ENCODE data around the gene ZBTB7C.

ZBTB7C gene

DNA sequence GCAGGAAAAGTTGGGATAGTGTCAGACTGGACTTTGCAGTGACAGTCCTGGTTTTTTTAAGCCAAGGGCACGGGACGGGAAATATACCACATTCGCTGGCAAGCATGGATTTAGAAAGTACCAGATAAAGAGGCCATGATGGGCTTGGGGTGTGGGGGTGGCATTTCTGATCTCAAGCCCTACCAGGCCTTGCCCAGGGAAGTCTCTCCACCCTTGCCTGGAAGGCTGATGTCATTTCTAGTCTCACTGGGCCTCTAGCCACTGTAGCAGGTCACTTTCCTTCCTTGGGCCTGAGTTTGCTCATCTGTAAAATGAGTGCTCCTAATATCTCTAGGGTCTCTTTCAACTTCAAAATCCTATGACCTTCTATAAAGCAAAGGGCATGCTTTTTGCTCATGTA, 1.8 kb downstream of the ZBTB7C start:
- DNase-seq (ENCODE audit: low read depth) = no peak
- H3K4me3 ChIP-seq (ENCODE audit: low read depth, low read length) = no peak overlapping the region
- TF ChIP-seq, protein P1, sequence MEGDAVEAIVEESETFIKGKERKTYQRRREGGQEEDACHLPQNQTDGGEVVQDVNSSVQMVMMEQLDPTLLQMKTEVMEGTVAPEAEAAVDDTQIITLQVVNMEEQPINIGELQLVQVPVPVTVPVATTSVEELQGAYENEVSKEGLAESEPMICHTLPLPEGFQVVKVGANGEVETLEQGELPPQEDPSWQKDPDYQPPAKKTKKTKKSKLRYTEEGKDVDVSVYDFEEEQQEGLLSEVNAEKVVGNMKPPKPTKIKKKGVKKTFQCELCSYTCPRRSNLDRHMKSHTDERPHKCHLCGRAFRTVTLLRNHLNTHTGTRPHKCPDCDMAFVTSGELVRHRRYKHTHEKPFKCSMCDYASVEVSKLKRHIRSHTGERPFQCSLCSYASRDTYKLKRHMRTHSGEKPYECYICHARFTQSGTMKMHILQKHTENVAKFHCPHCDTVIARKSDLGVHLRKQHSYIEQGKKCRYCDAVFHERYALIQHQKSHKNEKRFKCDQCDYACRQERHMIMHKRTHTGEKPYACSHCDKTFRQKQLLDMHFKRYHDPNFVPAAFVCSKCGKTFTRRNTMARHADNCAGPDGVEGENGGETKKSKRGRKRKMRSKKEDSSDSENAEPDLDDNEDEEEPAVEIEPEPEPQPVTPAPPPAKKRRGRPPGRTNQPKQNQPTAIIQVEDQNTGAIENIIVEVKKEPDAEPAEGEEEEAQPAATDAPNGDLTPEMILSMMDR (IDR thresholded peaks at IDR 0.05; ENCODE audit: control insufficient read depth, extremely low read depth, insufficient read depth) = no peak

DNA sequence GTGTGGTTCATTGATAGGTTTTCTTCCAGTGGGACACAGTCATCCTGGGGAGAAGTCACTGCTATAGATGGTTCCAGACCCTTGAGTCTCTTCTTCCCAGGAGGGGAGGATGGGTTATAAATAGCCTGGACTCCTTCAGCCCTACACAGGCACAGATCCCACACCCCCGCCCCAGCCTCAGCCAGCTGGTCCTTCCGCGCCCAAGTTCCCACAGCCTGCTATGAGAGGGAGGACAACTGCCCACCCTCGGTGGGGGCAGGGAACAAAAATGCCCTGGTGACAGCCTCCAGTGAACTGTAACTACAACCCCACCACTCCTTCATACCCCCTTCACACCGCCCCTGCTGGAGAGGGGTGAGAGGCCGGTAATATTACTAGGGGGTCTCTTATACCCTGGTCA, 3.2 kb downstream of the ZBTB7C start:
- no peak for DNase-seq (ENCODE audit: low read depth)
- TF ChIP-seq, protein P1 (IDR thresholded peaks at IDR 0.05; ENCODE audit: control insufficient read depth, extremely low read depth, insufficient read depth) = no peak
- H3K4me3 ChIP-seq (ENCODE audit: low read depth, low read length) = no peak overlapping the region

DNA sequence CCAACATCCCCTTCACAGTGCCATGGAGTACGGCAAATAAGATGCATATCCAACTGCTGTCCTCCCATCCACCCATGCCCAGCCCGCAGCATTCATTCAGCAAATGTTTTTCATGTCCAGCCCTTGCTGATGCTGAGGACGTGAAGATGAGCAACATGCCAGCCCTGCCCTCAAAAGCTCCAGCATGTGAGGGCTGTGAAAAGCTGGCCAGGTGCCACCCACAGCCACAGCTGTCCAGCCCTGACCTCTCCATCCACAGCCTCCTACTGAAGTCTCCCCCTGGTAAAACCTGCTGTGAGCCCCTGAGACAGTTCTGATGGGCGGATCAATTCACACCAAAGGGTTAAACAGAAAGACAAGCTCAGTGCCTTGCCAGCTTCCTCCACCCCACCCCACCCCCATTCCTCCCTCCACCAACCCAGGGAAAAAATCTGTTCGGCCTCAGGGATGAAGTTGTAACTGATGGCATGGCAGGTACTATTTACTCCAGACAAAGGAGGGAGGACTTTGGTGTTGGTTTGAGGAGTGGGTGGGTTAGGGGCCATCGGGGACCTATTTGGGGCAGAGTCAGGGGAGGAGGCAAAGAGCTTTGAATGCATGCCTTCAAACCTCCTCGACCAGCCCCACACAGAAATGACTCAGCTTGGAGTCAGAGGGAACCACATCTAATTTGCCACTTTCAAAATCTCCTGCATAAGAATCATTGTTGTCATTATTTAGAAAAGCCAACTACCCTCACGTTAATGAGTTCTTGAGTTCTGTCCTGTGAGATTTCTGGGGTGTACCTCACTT, 4.3 kb downstream of the ZBTB7C start:
- no peak for DNase-seq (ENCODE audit: low read depth)
- no peak overlapping the region for H3K4me3 ChIP-seq (ENCODE audit: low read depth, low read length)
- TF ChIP-seq, protein P1 (IDR thresholded peaks at IDR 0.05; ENCODE audit: control insufficient read depth, extremely low read depth, insufficient read depth) = no peak

DNA sequence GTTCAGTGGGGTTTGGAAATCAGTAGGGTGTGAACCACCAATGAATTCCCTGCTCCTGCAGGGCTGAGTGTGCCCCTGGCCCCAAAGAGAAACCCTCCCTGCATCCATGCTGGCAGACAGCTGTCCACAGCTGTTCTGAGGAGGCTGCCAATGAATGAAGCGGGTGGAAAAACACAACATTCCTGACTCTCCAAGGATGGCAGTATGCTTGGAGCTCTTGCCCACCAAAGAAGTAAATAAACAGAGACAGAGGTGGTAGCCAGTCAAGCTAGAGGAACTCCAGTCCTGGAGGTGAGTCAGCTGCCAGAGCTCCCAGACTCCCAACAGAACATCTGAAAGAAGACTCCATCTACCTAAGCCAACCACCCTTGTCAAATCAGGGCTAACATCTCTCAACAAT, 6.2 kb downstream of the ZBTB7C start:
- no peak for DNase-seq (ENCODE audit: low read depth)

DNA sequence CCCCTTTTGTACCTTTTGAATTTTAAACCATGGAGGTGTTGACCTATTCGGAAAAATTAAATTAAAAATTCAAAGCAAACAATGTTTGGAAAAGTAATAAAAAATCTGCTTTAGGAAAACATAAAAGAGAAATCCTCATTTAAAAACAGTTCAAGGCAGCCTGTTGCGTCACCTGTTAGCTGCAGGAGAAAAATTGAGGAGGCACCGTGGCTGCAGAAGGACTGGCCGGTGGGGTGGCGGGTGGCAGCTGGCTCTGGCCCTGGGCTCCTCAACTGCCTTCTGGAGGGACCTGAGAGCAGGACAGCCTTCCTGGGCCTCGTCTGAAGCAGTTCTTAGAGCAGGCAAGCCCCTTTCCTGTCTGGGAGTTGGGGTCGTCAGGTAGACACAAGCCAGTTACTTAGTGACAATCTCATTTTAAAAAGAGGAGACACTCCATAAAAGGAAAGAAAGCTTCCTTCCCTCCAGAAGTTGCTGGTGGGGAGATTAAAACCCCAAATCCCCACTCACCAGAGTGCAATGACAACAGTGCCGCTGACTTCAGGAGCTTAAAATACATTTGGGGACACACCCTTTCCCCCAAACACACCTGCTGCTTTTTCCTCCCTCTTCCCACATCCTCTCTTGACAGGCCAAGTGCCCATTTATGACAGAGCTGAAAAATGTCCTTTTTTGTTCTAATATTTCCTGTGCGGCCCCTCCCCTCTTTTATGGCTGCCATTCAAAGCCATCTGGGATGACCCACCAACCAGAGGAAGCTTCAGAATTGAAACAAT, 9.7 kb downstream of the ZBTB7C start:
- no peak overlapping the region for H3K4me3 ChIP-seq (ENCODE audit: low read depth, low read length)
- no peak for DNase-seq (ENCODE audit: low read depth)
- TF ChIP-seq, protein P1 (IDR thresholded peaks at IDR 0.05; ENCODE audit: control insufficient read depth, extremely low read depth, insufficient read depth) = no peak

More for the DNA sequence above, 6.2 kb downstream of the ZBTB7C start:
- TF ChIP-seq, protein P1 (IDR thresholded peaks at IDR 0.05; ENCODE audit: control insufficient read depth, extremely low read depth, insufficient read depth) = no peak
- no peak overlapping the region for H3K4me3 ChIP-seq (ENCODE audit: low read depth, low read length)

DNA sequence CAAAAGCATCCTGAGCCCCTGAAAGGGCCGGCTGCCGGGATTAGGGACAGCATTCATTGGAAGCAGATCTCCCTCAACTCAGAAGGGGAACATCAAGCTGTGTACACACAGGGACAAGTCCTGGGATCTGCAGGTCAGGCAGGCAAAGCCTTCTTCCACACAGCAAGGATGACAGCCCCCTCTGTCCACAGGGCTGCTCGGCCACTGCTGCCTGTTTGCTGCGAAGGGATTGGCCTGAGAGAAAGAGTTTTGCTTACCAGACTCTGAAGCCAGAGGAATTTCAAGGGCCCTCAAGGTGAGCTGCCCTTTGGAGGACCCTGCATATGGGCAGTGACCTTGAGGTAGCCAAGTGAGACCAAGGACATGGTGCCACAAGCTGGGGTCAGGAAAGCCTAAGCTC, 11.1 kb downstream of the ZBTB7C start:
- TF ChIP-seq, protein P1 (IDR thresholded peaks at IDR 0.05; ENCODE audit: control insufficient read depth, extremely low read depth, insufficient read depth) = no peak
- no peak overlapping the region for H3K4me3 ChIP-seq (ENCODE audit: low read depth, low read length)

More for the DNA sequence above, 11.1 kb downstream of the ZBTB7C start:
- no peak for DNase-seq (ENCODE audit: low read depth)

All from LNCaP clone FGC (cell line).